ENCODE data around the gene RGSL1.

Gene RGSL1

GRCh38 chr1:182589931-182590330 is 140.0 kb downstream of the RGSL1 start:
- no peak for DNase-seq
- Histone ChIP-seq H3K36me3 (ENCODE audit: control insufficient read depth in 4 of 4, insufficient read depth in 4 of 4, low read length in 3 of 4) (peaks cover 0 to 9% (median under 1%) of the 10 kb centered on the region in 4 experiments), H3K4me3 (ENCODE audit: control insufficient read depth in 1 of 7, extremely low read depth in 1 of 7, insufficient read depth in 4 of 7, low read depth in 2 of 7, low read length in 6 of 7) (no peak overlapping the region), H3K9me3 (ENCODE audit: control extremely low read depth in 1 of 5, control insufficient read depth in 4 of 5, insufficient read depth in 2 of 5, low read depth in 1 of 5, low read length in 4 of 5) (no peaks in the 10 kb centered on the region), H3K27me3 (replicated peaks in 2 of 5; ENCODE audit: control insufficient read depth in 4 of 5, insufficient read depth in 5 of 5, low read length in 4 of 5) (no peaks in the 10 kb centered on the region), H3K4me1 (ENCODE audit: control extremely low read depth in 1 of 4, control insufficient read depth in 4 of 4, insufficient read depth in 4 of 4, low read length in 3 of 4) (peaks cover 0 to 16% (median 9%) of the 10 kb centered on the region in 4 experiments), H3K27ac (ENCODE audit: insufficient read depth in 1 of 2, low read depth in 1 of 2, low read length in 2 of 2, poor library complexity in 1 of 2, severe bottlenecking in 2 of 2) (no peak overlapping the region)
- WGBS (ENCODE audit: insufficient coverage) = 94% methylated on average over 3 of the region's 5 CpGs
- POLR2A ChIA-PET = no interaction called here
- CTCF ChIA-PET = interaction anchor here (1.6 to 6.2 kb wide), 3 partner anchors 9 to 195 kb away, joined by 4 to 39 read pairs (median 15); no protein-coding TSS in a partner anchor

GRCh38 chr1:182595641-182596240 is 145.8 kb downstream of the RGSL1 start:
- WGBS (ENCODE audit: insufficient coverage) = 33% methylated on average over 3 of the region's 4 CpGs
- no peaks in the 10 kb centered on the region for H3K9me3 ChIP-seq (ENCODE audit: control extremely low read depth in 1 of 5, control insufficient read depth in 4 of 5, insufficient read depth in 2 of 5, low read depth in 1 of 5, low read length in 4 of 5)
- ChIA-PET POLR2A (interaction anchor here (1.2 kb wide), 1 partner anchor 187 kb away, joined by 3 read pairs; no protein-coding TSS in a partner anchor), CTCF (interaction anchor here (0.9 to 17.7 kb wide), 25 partner anchors 7 to 513 kb away, joined by 3 to 525 read pairs (median 4); partner anchors contain the start of gene NPL)
- no peak overlapping the region for H3K27ac ChIP-seq (ENCODE audit: insufficient read depth in 1 of 2, low read depth in 1 of 2, low read length in 2 of 2, poor library complexity in 1 of 2, severe bottlenecking in 2 of 2)
- no peaks in the 10 kb centered on the region for H3K36me3 ChIP-seq (ENCODE audit: control insufficient read depth in 4 of 4, insufficient read depth in 4 of 4, low read length in 3 of 4)
- H3K4me1 ChIP-seq (ENCODE audit: control extremely low read depth in 1 of 4, control insufficient read depth in 4 of 4, insufficient read depth in 4 of 4, low read length in 3 of 4) = peaks cover 0 to 9% (median 6%) of the 10 kb centered on the region in 4 experiments
- no peak overlapping the region for H3K4me3 ChIP-seq (ENCODE audit: control insufficient read depth in 1 of 7, extremely low read depth in 1 of 7, insufficient read depth in 4 of 7, low read depth in 2 of 7, low read length in 6 of 7)
- peaks cover 0 to 3% (median 0%) of the 10 kb centered on the region in 5 experiments for H3K27me3 ChIP-seq (replicated peaks in 2 of 5; ENCODE audit: control insufficient read depth in 4 of 5, insufficient read depth in 5 of 5, low read length in 4 of 5)
- DNase-seq = peak; percentile 50 to 70 (median 58)

- CTCF ChIA-PET = interaction anchor here (0.7 to 17.7 kb wide), 7 partner anchors 9 to 515 kb away, joined by 3 to 525 read pairs (median 4); partner anchors contain the start of gene NPL
- Histone ChIP-seq H3K27ac (ENCODE audit: insufficient read depth in 1 of 2, low read depth in 1 of 2, low read length in 2 of 2, poor library complexity in 1 of 2, severe bottlenecking in 2 of 2) (no peak overlapping the region), H3K4me1 (ENCODE audit: control extremely low read depth in 1 of 4, control insufficient read depth in 4 of 4, insufficient read depth in 4 of 4, low read length in 3 of 4) (peaks cover 0 to 9% (median 6%) of the 10 kb centered on the region in 4 experiments), H3K36me3 (ENCODE audit: control insufficient read depth in 4 of 4, insufficient read depth in 4 of 4, low read length in 3 of 4) (no peaks in the 10 kb centered on the region), H3K9me3 (ENCODE audit: control extremely low read depth in 1 of 5, control insufficient read depth in 4 of 5, insufficient read depth in 2 of 5, low read depth in 1 of 5, low read length in 4 of 5) (no peaks in the 10 kb centered on the region), H3K4me3 (ENCODE audit: control insufficient read depth in 1 of 7, extremely low read depth in 1 of 7, insufficient read depth in 4 of 7, low read depth in 2 of 7, low read length in 6 of 7) (no peak overlapping the region), H3K27me3 (replicated peaks in 2 of 5; ENCODE audit: control insufficient read depth in 4 of 5, insufficient read depth in 5 of 5, low read length in 4 of 5) (peaks cover 0 to 3% (median 0%) of the 10 kb centered on the region in 5 experiments)
- POLR2A ChIA-PET = no interaction called here
- 87% methylated on average over 5 of the region's 6 CpGs for WGBS (ENCODE audit: insufficient coverage)
- no peak for DNase-seq
Observed at GRCh38 chr1:182596934-182597333, 147.0 kb downstream of the RGSL1 start.

- H3K4me3 ChIP-seq (ENCODE audit: control insufficient read depth in 1 of 7, extremely low read depth in 1 of 7, insufficient read depth in 4 of 7, low read depth in 2 of 7, low read length in 6 of 7) = no peak overlapping the region
- CTCF ChIA-PET = interaction anchor here (0.7 to 17.7 kb wide), 9 partner anchors 9 to 513 kb away, joined by 3 to 525 read pairs (median 4); partner anchors contain the start of genes NPL and RNASEL
- H3K4me1 ChIP-seq (ENCODE audit: control extremely low read depth in 1 of 4, control insufficient read depth in 4 of 4, insufficient read depth in 4 of 4, low read length in 3 of 4) = peaks cover 0 to 9% (median 6%) of the 10 kb centered on the region in 4 experiments
- no peaks in the 10 kb centered on the region for H3K36me3 ChIP-seq (ENCODE audit: control insufficient read depth in 4 of 4, insufficient read depth in 4 of 4, low read length in 3 of 4)
- no peak overlapping the region for H3K27ac ChIP-seq (ENCODE audit: insufficient read depth in 1 of 2, low read depth in 1 of 2, low read length in 2 of 2, poor library complexity in 1 of 2, severe bottlenecking in 2 of 2)
- POLR2A ChIA-PET = no interaction called here
- 70% methylated on average over 4 of the region's 5 CpGs for WGBS (ENCODE audit: insufficient coverage)
- peaks cover 0 to 7% (median 0%) of the 10 kb centered on the region in 5 experiments for H3K27me3 ChIP-seq (replicated peaks in 2 of 5; ENCODE audit: control insufficient read depth in 4 of 5, insufficient read depth in 5 of 5, low read length in 4 of 5)
- no peaks in the 10 kb centered on the region for H3K9me3 ChIP-seq (ENCODE audit: control extremely low read depth in 1 of 5, control insufficient read depth in 4 of 5, insufficient read depth in 2 of 5, low read depth in 1 of 5, low read length in 4 of 5)
- no peak for DNase-seq
Observed at GRCh38 chr1:182598296-182598695, 148.3 kb downstream of the RGSL1 start.

GRCh38 chr1:182599339-182599738 is 149.4 kb downstream of the RGSL1 start:
- Histone ChIP-seq H3K9me3 (ENCODE audit: control extremely low read depth in 1 of 5, control insufficient read depth in 4 of 5, insufficient read depth in 2 of 5, low read depth in 1 of 5, low read length in 4 of 5) (no peaks in the 10 kb centered on the region), H3K27me3 (replicated peaks in 2 of 5; ENCODE audit: control insufficient read depth in 4 of 5, insufficient read depth in 5 of 5, low read length in 4 of 5) (peaks cover 0 to 12% (median 7%) of the 10 kb centered on the region in 5 experiments), H3K27ac (ENCODE audit: insufficient read depth in 1 of 2, low read depth in 1 of 2, low read length in 2 of 2, poor library complexity in 1 of 2, severe bottlenecking in 2 of 2) (no peak overlapping the region), H3K4me3 (ENCODE audit: control insufficient read depth in 1 of 7, extremely low read depth in 1 of 7, insufficient read depth in 4 of 7, low read depth in 2 of 7, low read length in 6 of 7) (no peak overlapping the region), H3K4me1 (ENCODE audit: control extremely low read depth in 1 of 4, control insufficient read depth in 4 of 4, insufficient read depth in 4 of 4, low read length in 3 of 4) (peaks cover 0 to 17% (median 13%) of the 10 kb centered on the region in 4 experiments), H3K36me3 (ENCODE audit: control insufficient read depth in 4 of 4, insufficient read depth in 4 of 4, low read length in 3 of 4) (no peaks in the 10 kb centered on the region)
- no peak for DNase-seq
- ChIA-PET CTCF (interaction anchor here (0.8 to 17.7 kb wide), 8 partner anchors 10 to 514 kb away, joined by 3 to 525 read pairs (median 8); partner anchors contain the start of genes NPL and RNASEL), POLR2A (no interaction called here)
- WGBS (ENCODE audit: insufficient coverage) = 92% methylated on average over 6 of the region's 6 CpGs

GRCh38 chr1:182600036-182600713 is 150.2 kb downstream of the RGSL1 start:
- Histone ChIP-seq H3K27me3 (replicated peaks in 2 of 5; ENCODE audit: control insufficient read depth in 4 of 5, insufficient read depth in 5 of 5, low read length in 4 of 5) (peaks cover 0 to 15% (median 12%) of the 10 kb centered on the region in 5 experiments), H3K9me3 (ENCODE audit: control extremely low read depth in 1 of 5, control insufficient read depth in 4 of 5, insufficient read depth in 2 of 5, low read depth in 1 of 5, low read length in 4 of 5) (no peaks in the 10 kb centered on the region), H3K4me3 (ENCODE audit: control insufficient read depth in 1 of 7, extremely low read depth in 1 of 7, insufficient read depth in 4 of 7, low read depth in 2 of 7, low read length in 6 of 7) (no peak overlapping the region), H3K36me3 (ENCODE audit: control insufficient read depth in 4 of 4, insufficient read depth in 4 of 4, low read length in 3 of 4) (no peaks in the 10 kb centered on the region), H3K27ac (ENCODE audit: insufficient read depth in 1 of 2, low read depth in 1 of 2, low read length in 2 of 2, poor library complexity in 1 of 2, severe bottlenecking in 2 of 2) (no peak overlapping the region), H3K4me1 (ENCODE audit: control extremely low read depth in 1 of 4, control insufficient read depth in 4 of 4, insufficient read depth in 4 of 4, low read length in 3 of 4) (peaks cover 0 to 21% (median 17%) of the 10 kb centered on the region in 4 experiments)
- WGBS (ENCODE audit: insufficient coverage) = 98% methylated on average over 17 of the region's 17 CpGs
- POLR2A ChIA-PET = interaction anchor here (1.2 kb wide), 1 partner anchor 184 kb away, joined by 4 read pairs; no protein-coding TSS in a partner anchor
- DNase-seq = no peak
- CTCF ChIA-PET = interaction anchor here (0.6 to 17.7 kb wide), 12 partner anchors 11 to 515 kb away, joined by 3 to 525 read pairs (median 4); partner anchors contain the start of genes NPL and RNASEL
